ENCODE measurements around the gene ADCY5.

- TF ChIP-seq POLR2AphosphoS5 (IDR thresholded peaks at IDR 0.05; ENCODE audit: low read depth, low read length) (no peak), CTCF (IDR thresholded peaks at IDR 0.05) (no peak), REST (IDR thresholded peaks at IDR 0.05; ENCODE audit: insufficient read depth in 1 of 2, low read depth in 2 of 2, low read length in 1 of 2) (no peak), SIN3A (IDR thresholded peaks at IDR 0.05; ENCODE audit: borderline replicate concordance, insufficient read depth, low read depth, low read length) (no peak)
These were observed 8.9 kb downstream of the ADCY5 start for GRCh38 chr3:123439806-123440580.

Data from Panc1 (cell line).